G401 (cell line): ENCODE data around the gene CCDC146. TPM values are rescaled to one million over a fixed set of nuclear protein-coding genes. Genes with fewer than 3 reads are reported as not detected.
"Not testable (repeated sequence)": the region's sequence is repeated elsewhere in the genome, so short reads cannot be mapped to it uniquely, and the experiment has no call there.

Source experiments
- DNase-seq: peaks from one replicate; pipeline ENCODE4 v3.0.0-alpha.2; 2015; ENCODE audit warnings: low spot score
- in situ Hi-C: cut with HindIII; loops from 2 replicates; pipeline ENCODE4 v1.10.0; 2016; ENCODE audit warnings: low sequenced_read_pairs, mixed read lengths
- total RNA-seq: library from RNA; depleted of rRNA; stranded (reverse); fragments of >200 nt; shearing (Covaris generic); gene quantifications from 2 replicates; pipeline ENCODE4 v1.2.3, GENCODE V29; 2014

CCDC146 gene
- total RNA-seq, 1 experiment from 2014 or later: 0.61 TPM

DNA sequence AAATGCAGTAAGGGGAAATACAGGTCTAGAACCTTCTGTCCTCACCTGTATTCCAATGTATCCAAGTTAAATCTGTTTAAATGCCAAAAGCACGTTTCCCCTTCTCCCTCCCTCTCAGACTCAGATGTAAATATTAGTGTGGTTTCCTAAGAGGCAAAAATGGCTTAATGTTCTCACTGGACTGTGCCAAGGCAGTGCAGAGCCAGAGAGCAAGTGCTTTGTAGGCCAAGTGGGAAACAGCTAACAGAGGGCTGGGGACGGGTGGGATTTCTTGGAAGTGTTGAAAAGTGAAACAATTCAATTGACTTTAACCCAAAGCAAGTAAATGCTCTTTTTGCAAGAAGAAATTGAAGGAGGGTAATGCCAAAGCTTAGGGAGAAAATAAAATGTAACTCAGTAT lies 190.7 kb downstream of the CCDC146 start:
- no peak for DNase-seq
- in situ Hi-C loops: no loop called here

GRCh38 chr7:77313876-77314480 lies 191.6 kb downstream of the CCDC146 start:
- DNase-seq: no peak
- in situ Hi-C loops: no loop called here

- in situ Hi-C loops: no loop called here
- DNase-seq: no peak
Observed at GRCh38 chr7:77315182-77315591, 192.8 kb downstream of the CCDC146 start.

DNA sequence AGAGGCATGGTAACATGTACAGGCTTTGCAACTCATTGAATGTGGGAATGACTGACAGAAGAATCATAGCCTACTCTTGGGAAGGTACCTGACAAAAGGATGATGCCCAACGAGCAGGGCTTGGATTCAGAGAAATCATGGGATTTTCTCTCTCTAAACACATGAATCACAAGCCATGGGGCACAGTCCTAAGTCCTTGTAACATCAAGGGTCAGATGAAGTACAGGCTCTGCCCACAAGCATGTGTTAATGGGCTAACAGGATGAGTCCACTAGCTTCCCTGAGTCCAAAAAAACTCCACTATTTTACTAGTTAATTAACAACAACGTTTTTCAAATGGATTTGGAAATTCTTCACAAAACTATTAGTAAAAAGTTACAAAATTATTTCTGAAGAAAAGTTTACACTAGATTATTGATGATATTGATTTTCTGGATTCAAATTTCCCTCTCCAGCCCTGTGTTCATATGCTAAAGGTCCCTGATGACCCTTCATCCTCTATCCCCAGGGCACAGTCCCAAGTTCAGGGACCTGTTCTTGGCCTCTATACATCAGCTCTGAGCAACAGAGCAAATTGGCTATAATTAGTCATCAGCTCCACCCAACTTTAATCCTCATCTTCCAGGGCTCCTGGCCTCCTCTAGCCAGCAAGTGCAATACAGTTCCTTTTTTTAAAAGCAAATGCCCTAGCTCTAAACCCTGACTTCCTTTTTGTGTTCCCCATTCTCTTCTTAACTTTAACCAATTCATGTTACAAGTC lies 194.0 kb downstream of the CCDC146 start:
- no peak for DNase-seq
- in situ Hi-C loops: no loop called here

DNA sequence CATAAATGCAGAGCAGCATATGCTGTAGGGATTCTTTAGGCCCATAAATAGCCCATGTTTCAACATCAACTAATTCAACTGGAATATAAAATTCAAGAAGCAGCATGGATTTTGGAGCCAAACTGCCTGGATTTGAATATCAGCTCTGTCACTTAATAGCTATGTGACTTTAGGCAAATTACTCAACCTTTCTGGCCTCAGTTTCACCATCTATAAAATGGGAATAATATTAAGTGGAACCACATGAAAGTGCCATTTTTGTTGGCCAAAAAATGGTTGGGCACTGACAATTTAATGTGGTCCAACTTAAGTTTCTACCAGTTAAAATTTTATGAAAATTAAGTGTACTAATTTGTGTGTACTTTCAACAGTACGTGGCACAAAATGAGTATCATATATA lies 195.6 kb downstream of the CCDC146 start:
- in situ Hi-C loops: no loop called here
- no peak for DNase-seq

GRCh38 chr7:77320137-77320536 lies 197.7 kb downstream of the CCDC146 start:
- in situ Hi-C loops: no loop called here
- DNase-seq: no peak

DNA sequence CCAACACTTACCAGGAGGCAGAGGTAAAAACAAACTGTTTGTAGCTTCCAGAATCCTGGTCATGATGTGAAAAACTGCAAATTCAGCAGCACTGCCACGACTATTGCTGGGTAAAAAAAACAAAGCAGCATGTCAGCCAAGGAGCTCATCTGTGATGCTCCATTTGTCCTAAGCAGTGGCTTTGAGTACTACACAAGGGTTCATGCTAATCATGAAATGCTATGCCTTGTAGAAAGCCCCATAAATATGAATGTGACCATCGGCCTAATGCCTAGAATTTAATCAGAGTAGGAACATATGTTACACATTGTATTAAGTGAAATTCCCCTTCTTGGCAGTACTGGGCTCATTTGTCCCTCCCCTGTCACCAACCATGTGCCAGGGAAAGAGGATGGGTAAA lies 198.3 kb downstream of the CCDC146 start:
- in situ Hi-C loops: no loop called here
- DNase-seq: no peak

DNA sequence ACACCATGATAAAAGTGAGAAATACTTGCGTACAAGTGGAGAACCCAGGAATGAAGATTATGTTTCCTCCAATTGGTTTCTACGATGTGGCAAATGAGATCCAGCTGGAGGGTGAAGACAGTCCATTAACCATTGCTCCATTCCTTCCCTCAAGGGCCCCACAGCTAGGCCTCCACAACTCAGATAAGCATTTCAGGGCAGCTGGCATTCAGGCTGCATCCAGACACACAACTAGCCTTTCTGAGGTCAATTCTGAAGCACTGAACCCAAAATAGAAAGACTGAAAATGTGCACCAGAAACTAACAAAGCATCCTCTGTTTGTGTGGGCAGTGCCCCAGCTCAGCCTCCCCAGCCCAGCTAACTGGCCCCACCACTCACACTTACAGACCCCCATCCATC lies 198.9 kb downstream of the CCDC146 start:
- in situ Hi-C loops: no loop called here
- DNase-seq: no peak

DNA sequence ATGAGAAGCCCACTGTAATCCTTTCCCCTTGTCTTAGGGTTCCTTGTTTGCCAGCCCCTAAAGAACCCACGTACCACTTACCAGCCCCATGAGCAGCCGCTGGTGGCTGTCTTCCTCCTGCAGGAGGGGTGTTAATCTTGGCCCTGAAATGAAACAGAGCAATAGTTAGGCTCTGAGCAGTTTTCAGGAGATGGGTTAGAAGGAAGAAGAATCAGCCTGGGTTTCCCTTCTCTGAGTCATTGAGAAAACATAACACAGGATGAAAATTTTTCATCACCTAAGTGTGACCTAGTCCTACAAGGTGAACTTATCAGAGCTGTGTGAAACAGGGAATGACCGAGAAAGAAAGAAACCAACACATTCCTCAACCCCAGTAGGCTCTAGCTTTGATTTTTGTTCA lies 203.7 kb downstream of the CCDC146 start:
- in situ Hi-C loops: no loop called here
- no peak for DNase-seq

- in situ Hi-C loops: no loop called here
- DNase-seq: no peak
Observed at GRCh38 chr7:77327067-77327931, 204.9 kb downstream of the CCDC146 start.

GRCh38 chr7:77327932-77328628 lies 205.7 kb downstream of the CCDC146 start:
- DNase-seq: no peak
- in situ Hi-C loops: no loop called here

GRCh38 chr7:77328669-77329068 lies 206.3 kb downstream of the CCDC146 start:
- in situ Hi-C loops: no loop called here
- no peak for DNase-seq

DNA sequence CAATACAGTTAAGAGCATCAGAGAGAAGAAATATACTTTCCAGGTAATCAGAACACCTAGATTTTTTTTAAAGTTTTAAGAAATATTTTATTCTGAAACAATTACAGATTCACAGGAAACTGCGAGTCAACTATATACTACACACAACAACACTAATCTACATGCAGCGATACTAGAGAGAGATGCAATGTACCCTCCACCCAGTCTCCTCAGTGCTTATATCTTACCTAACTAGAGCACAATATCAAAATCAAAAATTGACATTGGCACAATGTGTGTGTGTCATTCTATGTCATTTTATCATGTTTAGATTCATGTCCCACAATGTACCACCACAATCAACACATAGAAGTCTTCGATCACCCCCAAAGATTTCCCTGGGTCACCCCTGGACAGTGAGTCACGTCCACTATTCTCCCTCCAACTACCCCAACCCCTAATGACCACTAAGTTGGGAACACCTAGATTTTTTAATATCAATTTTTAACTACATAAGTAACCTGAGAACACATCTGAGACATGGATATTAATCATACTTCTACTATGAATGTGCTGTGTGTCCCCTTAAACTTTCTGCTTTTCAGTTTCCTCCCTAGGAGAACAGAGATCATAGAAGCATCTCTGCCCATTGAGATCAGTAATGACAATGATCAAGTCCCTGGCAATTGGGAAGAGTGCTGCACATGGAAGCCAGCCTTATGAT lies 207.2 kb downstream of the CCDC146 start:
- no peak for DNase-seq
- in situ Hi-C loops: no loop called here

- in situ Hi-C loops: no loop called here
- DNase-seq: no peak
Observed at GRCh38 chr7:77330169-77330882, 207.9 kb downstream of the CCDC146 start.

DNA sequence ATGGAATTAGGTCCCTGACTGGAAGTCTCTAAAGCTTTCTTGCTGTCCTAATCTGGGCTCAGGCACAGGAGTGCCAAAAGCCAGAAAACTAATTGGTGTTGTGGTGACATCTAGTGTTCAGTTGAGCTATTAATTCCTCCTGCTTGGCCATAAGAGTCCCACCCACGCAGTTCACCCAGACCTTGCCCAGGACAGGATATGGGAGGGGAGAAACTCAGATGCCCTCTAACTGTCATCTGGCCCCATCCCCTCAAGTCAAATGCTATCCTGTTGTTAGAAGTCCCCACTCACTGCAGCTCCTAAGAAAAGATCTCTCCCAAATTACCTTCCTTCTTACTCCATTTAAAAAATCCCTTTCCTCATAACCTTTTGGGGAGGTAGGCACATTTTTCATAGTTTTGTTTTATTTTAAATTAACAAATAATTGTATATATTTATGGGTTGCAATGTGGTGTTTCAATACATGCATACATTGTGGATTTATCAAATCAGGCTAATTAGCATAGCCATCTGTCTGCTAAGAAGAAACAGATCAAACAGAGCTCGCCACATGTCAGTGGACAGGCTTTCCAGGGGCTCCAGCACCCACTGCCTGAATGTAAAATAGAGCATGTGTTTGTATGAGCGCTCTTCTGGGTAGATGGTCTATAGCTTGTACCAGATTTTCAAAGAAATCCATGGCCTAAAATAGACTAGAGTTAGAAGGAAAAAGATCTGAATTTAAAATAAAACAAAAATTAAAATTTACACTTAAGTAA lies 209.7 kb downstream of the CCDC146 start:
- peak; percentile 79 for DNase-seq
- in situ Hi-C loops: no loop called here

GRCh38 chr7:77334039-77334438 lies 211.6 kb downstream of the CCDC146 start:
- DNase-seq, in situ Hi-C loops: not testable (repeated sequence)

DNA sequence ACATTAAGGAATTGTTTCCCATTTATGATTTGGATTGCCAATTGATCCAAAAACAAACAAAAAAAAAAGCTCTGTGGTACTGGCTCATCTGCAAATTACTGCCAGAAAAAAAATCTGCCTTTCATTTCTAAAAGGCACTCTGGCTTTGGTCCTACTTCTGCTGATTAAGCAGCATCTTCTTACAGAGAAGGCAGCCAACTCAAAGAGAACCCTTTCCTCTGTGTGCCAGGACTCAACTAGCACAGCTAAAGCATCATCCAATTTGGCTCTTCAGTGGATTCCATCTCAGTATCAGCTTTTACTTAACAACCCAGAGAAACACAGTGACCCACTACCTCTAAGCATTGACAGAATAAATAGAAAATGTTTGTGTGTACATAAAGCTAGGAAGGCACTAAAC lies 213.2 kb downstream of the CCDC146 start:
- in situ Hi-C loops: no loop called here
- peak; percentile 17 for DNase-seq
